HepG2 (cell line): ENCODE measurements around the gene PSMC5. TPM values are rescaled to one million over a fixed set of nuclear protein-coding genes. Genes with fewer than 3 reads are reported as not detected.

Experiments used
- ATAC-seq: fragments of 200-7000 bp; cut with Tn5 transposase; 3 replicates; pipeline ENCODE4 v1.9.1; 2020; ENCODE audit warnings: mild to moderate bottlenecking, moderate library complexity
- BruUV-seq: library from RNA; stranded (reverse); fragments of 400-500 nt; replicated peaks from 2 replicates; lab custom pipeline; 2021; lab: Mats Ljungman, UMichigan
- CTCF ChIA-PET: fragments of 300-600 bp; formaldehyde crosslinking; extraction: SDS; loops from one replicate; lab custom pipeline; 2021; ENCODE audit warnings: low total read pairs, inconsistent platforms, low intra/inter-chr PET ratio; lab: Yijun Ruan, JAX
- POLR2A ChIA-PET: fragments of 350-600 bp; sonication (Branson Sonifier 250); formaldehyde crosslinking; loops from one replicate; lab custom pipeline; 2020; ENCODE audit warnings: antibody characterized with exemption, inconsistent platforms; lab: Yijun Ruan, JAX
- DNase-seq: peaks from one replicate; pipeline ENCODE4 v3.0.0-alpha.2; 2015; ENCODE audit warnings: low spot score
- FAIRE-seq: peaks from 3 replicates; lab custom pipeline; 2011; peaks lifted over from hg19 to GRCh38; lab: Jason Lieb, UNC
- H2AFZ ChIP-seq: one replicate; pipeline ENCODE4 v1.6.1; 2011; ENCODE audit warnings: low read length, inconsistent platforms
- H3K27ac ChIP-seq: fragments of 300-600 bp; 3 replicates; pipeline ENCODE4 v1.8.0; 2011; ENCODE audit warnings: mixed run types, mild to moderate bottlenecking, mixed read lengths, low read length, inconsistent platforms; ENCODE audit not compliant: insufficient read depth; ENCODE audit errors: extremely low read length
- H3K27me3 ChIP-seq, 2 experiments: fragments of 200-600 bp in 1 of 2; 2 replicates in 1 of 2; 3 replicates in 1 of 2; pipeline versions ENCODE4 v1.6.0 to v1.8.0; 2011; ENCODE audit warnings: low read length in 2 of 2, mild to moderate bottlenecking in 2 of 2, moderate library complexity in 2 of 2, inconsistent platforms in 1 of 2; ENCODE audit not compliant: insufficient read depth in 2 of 2, control insufficient read depth in 1 of 2
- H3K36me3 ChIP-seq, 2 experiments: fragments of 200-600 bp in 1 of 2; replicated peaks in 1 of 2; 2 replicates in 1 of 2; 3 replicates in 1 of 2; pipeline versions ENCODE4 v1.5.1 to v1.8.0; 2011; ENCODE audit warnings: low read length in 2 of 2, inconsistent platforms in 1 of 2; ENCODE audit not compliant: insufficient read depth in 2 of 2, control insufficient read depth in 1 of 2
- H3K4me1 ChIP-seq: 2 replicates; pipeline ENCODE4 v1.5.1; 2012; ENCODE audit warnings: low read length, inconsistent platforms; ENCODE audit not compliant: insufficient read depth
- H3K4me2 ChIP-seq: 2 replicates; pipeline ENCODE4 v1.6.0; 2011; ENCODE audit warnings: low read depth, low read length, inconsistent platforms
- H3K4me3 ChIP-seq, 3 experiments: fragments of 200-600 bp in 1 of 3; sonication (generic), shearing (Covaris generic) in 1 of 3; replicated peaks in 1 of 3; 2 replicates each; pipeline ENCODE4 v1.5.1; 2011 to 2016; ENCODE audit warnings: low read length in 3 of 3, inconsistent platforms in 2 of 3, low read depth in 2 of 3, mild to moderate bottlenecking in 2 of 3, control low read depth in 1 of 3, mixed read lengths in 1 of 3; ENCODE audit not compliant: insufficient read depth in 1 of 3
- H3K79me2 ChIP-seq: one replicate; pipeline ENCODE4 v1.6.1; 2011; ENCODE audit warnings: low read length, inconsistent platforms; ENCODE audit not compliant: insufficient read depth
- H3K9ac ChIP-seq: 2 replicates; pipeline ENCODE4 v1.6.0; 2011; ENCODE audit warnings: mild to moderate bottlenecking, low read depth, low read length, inconsistent platforms; ENCODE audit not compliant: insufficient read depth
- H3K9me3 ChIP-seq: 2 replicates; pipeline ENCODE4 v1.5.1; 2012; ENCODE audit warnings: mild to moderate bottlenecking, low read length
- H4K20me1 ChIP-seq: 2 replicates; pipeline ENCODE4 v1.6.0; 2011; ENCODE audit warnings: inconsistent platforms, mild to moderate bottlenecking, low read length, moderate library complexity; ENCODE audit not compliant: insufficient read depth
- EEA1 ChIP-seq: sonication (generic); formaldehyde crosslinking; IDR thresholded peaks from 2 replicates; pipeline ENCODE4 v1.5.1; 2020; ENCODE audit warnings: mild to moderate bottlenecking, missing genetic modification reagents, borderline replicate concordance
- ERF ChIP-seq: IDR thresholded peaks from 2 replicates; pipeline ENCODE4 v1.6.1; 2018; ENCODE audit warnings: missing biosample characterization, missing genetic modification reagents
- GLI4 ChIP-seq: sonication (generic); formaldehyde crosslinking; IDR thresholded peaks from 2 replicates; pipeline ENCODE4 v1.5.1; 2020; ENCODE audit warnings: missing genetic modification reagents, mild to moderate bottlenecking, moderate library complexity, borderline replicate concordance
- HNRNPH1 ChIP-seq: fragments of 200-400 bp; formaldehyde crosslinking; optimal IDR thresholded peaks from 2 replicates; pipeline ENCODE3; 2017; ENCODE audit warnings: mild to moderate bottlenecking, low read depth, low read length
- KDM4B ChIP-seq: sonication (generic); formaldehyde crosslinking; IDR thresholded peaks from 2 replicates; pipeline ENCODE4 v1.4.0; 2020; ENCODE audit warnings: missing genetic modification reagents
- MAZ ChIP-seq, 2 experiments: sonication (generic) in 1 of 2; formaldehyde crosslinking in 1 of 2; IDR thresholded peaks; 2 replicates each; pipeline versions ENCODE4 v1.5.0 to v1.6.1; 2012 to 2020; ENCODE audit warnings: low read depth in 2 of 2, mild to moderate bottlenecking in 2 of 2, borderline replicate concordance in 1 of 2, improper control_type of control experiment in 1 of 2, low read length in 1 of 2, missing genetic modification reagents in 1 of 2, moderate library complexity in 1 of 2
- NFATC3 ChIP-seq: sonication (generic); formaldehyde crosslinking; IDR thresholded peaks from 2 replicates; pipeline ENCODE4 v1.5.1; 2020; ENCODE audit warnings: mild to moderate bottlenecking, missing genetic modification reagents
- PAWR ChIP-seq: sonication (generic); formaldehyde crosslinking; IDR thresholded peaks from 2 replicates; pipeline ENCODE4 v1.4.0; 2020; ENCODE audit warnings: missing genetic modification reagents, mild to moderate bottlenecking, borderline replicate concordance
- PCBP1 ChIP-seq: fragments of 200-400 bp; formaldehyde crosslinking; IDR thresholded peaks from 2 replicates; pipeline ENCODE4 v1.6.1; 2017; ENCODE audit warnings: mild to moderate bottlenecking, low read depth, low read length, borderline replicate concordance
- THYN1 ChIP-seq: sonication (generic); formaldehyde crosslinking; IDR thresholded peaks from 2 replicates; pipeline ENCODE4 v1.8.1; 2023; ENCODE audit warnings: low read depth, mild to moderate bottlenecking, moderate library complexity, missing genetic modification reagents, borderline replicate concordance
- ZNF225 ChIP-seq: sonication (generic); formaldehyde crosslinking; IDR thresholded peaks from 2 replicates; pipeline ENCODE4 v1.4.0; 2020; ENCODE audit warnings: mild to moderate bottlenecking, missing genetic modification reagents
- ZNF510 ChIP-seq: sonication (generic); formaldehyde crosslinking; IDR thresholded peaks from 2 replicates; pipeline ENCODE4 v1.4.0; 2020; ENCODE audit warnings: low read depth, mild to moderate bottlenecking, missing genetic modification reagents
- ZNF598 ChIP-seq: sonication (generic); formaldehyde crosslinking; IDR thresholded peaks from 2 replicates; pipeline ENCODE4 v1.5.1; 2020; ENCODE audit warnings: mild to moderate bottlenecking, missing genetic modification reagents, borderline replicate concordance
- ZNF790 ChIP-seq: sonication (generic); formaldehyde crosslinking; IDR thresholded peaks from 2 replicates; pipeline ENCODE4 v1.8.0; 2022; ENCODE audit warnings: missing genetic modification reagents, mild to moderate bottlenecking, borderline replicate concordance
- WGBS: methylation state at CpG from one replicate; pipeline ENCODE4 v1.1.6; 2017; ENCODE audit warnings: low lambda C conversion rate; 5-methylcytosine and 5-hydroxymethylcytosine counted together
- in situ Hi-C: cut with HindIII; loops from 2 replicates; pipeline ENCODE4 v1.10.0; 2017; ENCODE audit warnings: low pct_unique_long_range_greater_than_20kb; ENCODE audit not compliant: extremely low pct_ligation_motif_present
- intact Hi-C: fragments of 100-400 bp; cut with micrococcal nuclease; formaldehyde crosslinking; loops from one replicate; pipeline ENCODE4 v1.10.0; 2022; ENCODE audit not compliant: unreplicated experiment
- polyA plus RNA-seq, 8 experiments: library from polyadenylated mRNA; depleted of rRNA in 3 of 8; stranded (reverse) in 7 of 8; unstranded in 1 of 8; fragments of >200 nt; fragmentation: Illumina TruSeq in 4 of 8; extraction: Trizol in 4 of 8; gene quantifications; 2 replicates each; pipeline versions ENCODE4 v1.2.1 to v1.2.3, GENCODE V29; 2011 to 2016; ENCODE audit warnings: low read depth in 4 of 8, missing spikeins in 1 of 8, mixed read lengths in 1 of 8; ENCODE audit not compliant: insufficient read depth in 1 of 8
- total RNA-seq, 5 experiments: library from RNA; depleted of rRNA; stranded (reverse); fragments of >200 nt; fragmentation: Illumina TruSeq; extraction: Trizol; gene quantifications; 2 replicates each; pipeline ENCODE4 v1.2.3, GENCODE V29; 2016; ENCODE audit warnings: low read depth in 1 of 5
- TF ChIP-seq, protein P1 (sequence below): sonication (generic); formaldehyde crosslinking; IDR thresholded peaks from 2 replicates; pipeline ENCODE4 v1.5.0; 2020; ENCODE audit warnings: missing genetic modification reagents
- TF ChIP-seq, protein P2 (sequence below): sonication (generic); formaldehyde crosslinking; IDR thresholded peaks from 2 replicates; pipeline ENCODE4 v1.9.0; 2021; ENCODE audit warnings: missing genetic modification reagents, mild to moderate bottlenecking, borderline replicate concordance
- TF ChIP-seq, protein P3 (sequence below): sonication (generic); formaldehyde crosslinking; IDR thresholded peaks from 2 replicates; pipeline ENCODE4 v1.5.0; 2020; ENCODE audit warnings: missing genetic modification reagents

Gene PSMC5
- total and polyA plus RNA-seq, 2 of the 13 experiments (the other 11 are each of a cell fraction or from before 2014, with no cell fraction given): 35.3 to 128 TPM

DNA sequence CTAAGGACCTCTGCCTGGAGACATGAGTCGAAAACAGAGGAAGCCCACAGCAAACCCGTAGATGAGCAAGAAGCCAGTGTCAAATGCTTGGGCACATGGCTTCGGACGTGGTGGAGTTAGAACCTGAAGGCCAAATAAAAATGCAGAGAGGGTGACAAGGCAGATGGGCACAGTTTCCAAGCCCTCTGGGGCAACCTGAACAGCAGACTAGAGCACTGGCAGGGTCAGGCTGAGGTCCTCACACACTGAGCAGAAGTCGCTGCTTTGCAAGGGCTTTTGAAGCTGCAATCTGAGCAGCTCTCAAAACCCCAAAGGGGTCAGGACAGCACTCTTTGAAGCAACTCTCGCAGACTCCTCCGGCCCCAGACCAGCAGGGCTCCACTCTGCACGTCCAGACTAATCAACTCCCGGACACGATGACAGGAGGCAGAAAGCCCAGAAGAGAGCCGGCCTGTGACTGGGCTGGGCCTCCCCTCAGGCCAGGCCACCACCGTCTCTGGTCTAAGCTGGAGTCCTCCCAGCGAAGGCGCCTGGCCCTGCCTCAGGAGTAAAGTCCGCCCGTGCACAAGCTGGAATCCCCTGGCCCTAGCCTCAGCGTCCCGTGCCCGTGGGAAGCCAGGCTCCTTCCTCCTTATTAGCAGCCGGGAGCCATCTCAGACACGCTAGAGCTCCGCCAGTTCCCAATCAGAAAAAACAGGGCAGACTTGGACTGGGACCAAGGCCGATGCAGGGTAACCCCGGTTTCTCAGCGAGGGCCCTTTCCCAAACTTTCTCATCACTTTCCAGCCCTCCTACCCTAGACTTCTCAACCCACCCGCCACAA, 14.3 kb downstream of the PSMC5 start:
- Histone ChIP-seq H4K20me1 (peaks cover 10% of the 10 kb centered on the region; the same call in 1 of the 2 replicates), H3K4me1 (peaks cover 44% of the 10 kb centered on the region), H3K79me2 (peaks cover 46% of the 10 kb centered on the region), H3K9me3 (no peaks in the 10 kb centered on the region), H2AFZ (no peak overlapping the region), H3K4me3 (peak overlapping the region; percentile 85 to 98 (median 97)), H3K36me3 (peaks cover 8 to 14% of the 10 kb centered on the region in 2 experiments), H3K4me2 (peak overlapping the region; percentile 92), H3K27me3 (no peaks in the 10 kb centered on the region; a peak in 1 of 5 replicates), H3K9ac (peak overlapping the region; percentile 93), H3K27ac (peak overlapping the region; percentile 92)
- CTCF ChIA-PET: no interaction called here
- in situ Hi-C loops (loop anchor here (10.0 kb wide), 1 partner anchor 663 kb away; the partner anchor contains the start of genes CEP95 and DDX5), intact Hi-C loops (loop anchor here (1.0 to 5.0 kb wide), 2 partner anchors 14 to 69 kb away; partner anchors contain the start of genes CCDC47, DDX42, FTSJ3 and PSMC5)
- DNase-seq (peak; percentile 36), ATAC-seq (peak; percentile 45), FAIRE-seq (no peak)
- POLR2A ChIA-PET: interaction anchor here (1.0 to 4.4 kb wide), 4 partner anchors 10 to 220 kb away, joined by 3 to 37 read pairs (median 32); partner anchors contain the start of genes CCDC47, DDX42, FTSJ3 and MAP3K3
- TSS peak; percentile 48 for BruUV-seq
- 2% methylated on average over 17 of the region's 26 CpGs for WGBS
- TF ChIP-seq THYN1 (CRISPR knock-in tag) (no peak), HNRNPH1 (peak; percentile 69), ZNF510 (CRISPR knock-in tag) (peak; percentile 36; the same call in 1 of the 2 replicates), ERF (CRISPR knock-in tag) (peak; percentile 20; the same call in 1 of the 2 replicates), ZNF790 (no peak), NFATC3 (CRISPR knock-in tag) (0 out of 2 replicates have a peak, but pooled peaks have one; percentile 36), PCBP1 (no peak), ZNF598 (CRISPR knock-in tag) (peak; percentile 83; the same call in 1 of the 2 replicates), PAWR (CRISPR knock-in tag) (0 out of 2 replicates have a peak, but pooled peaks have one; percentile 18), MAZ (IDR thresholded peaks at IDR 0.05; ENCODE audit: borderline replicate concordance, low read depth, low read length) (no peak), MAZ (CRISPR knock-in tag; IDR thresholded peaks at IDR 0.05; ENCODE audit: low read depth) (peak; percentile 78; the same call in 1 of the 2 replicates), GLI4 (CRISPR knock-in tag) (peak; percentile 86; the same call in 1 of the 2 replicates), ZNF225 (CRISPR knock-in tag) (0 out of 2 replicates have a peak, but pooled peaks have one; percentile 55), EEA1 (CRISPR knock-in tag) (no peak), KDM4B (CRISPR knock-in tag) (no peak)
- TF ChIP-seq, protein P1, sequence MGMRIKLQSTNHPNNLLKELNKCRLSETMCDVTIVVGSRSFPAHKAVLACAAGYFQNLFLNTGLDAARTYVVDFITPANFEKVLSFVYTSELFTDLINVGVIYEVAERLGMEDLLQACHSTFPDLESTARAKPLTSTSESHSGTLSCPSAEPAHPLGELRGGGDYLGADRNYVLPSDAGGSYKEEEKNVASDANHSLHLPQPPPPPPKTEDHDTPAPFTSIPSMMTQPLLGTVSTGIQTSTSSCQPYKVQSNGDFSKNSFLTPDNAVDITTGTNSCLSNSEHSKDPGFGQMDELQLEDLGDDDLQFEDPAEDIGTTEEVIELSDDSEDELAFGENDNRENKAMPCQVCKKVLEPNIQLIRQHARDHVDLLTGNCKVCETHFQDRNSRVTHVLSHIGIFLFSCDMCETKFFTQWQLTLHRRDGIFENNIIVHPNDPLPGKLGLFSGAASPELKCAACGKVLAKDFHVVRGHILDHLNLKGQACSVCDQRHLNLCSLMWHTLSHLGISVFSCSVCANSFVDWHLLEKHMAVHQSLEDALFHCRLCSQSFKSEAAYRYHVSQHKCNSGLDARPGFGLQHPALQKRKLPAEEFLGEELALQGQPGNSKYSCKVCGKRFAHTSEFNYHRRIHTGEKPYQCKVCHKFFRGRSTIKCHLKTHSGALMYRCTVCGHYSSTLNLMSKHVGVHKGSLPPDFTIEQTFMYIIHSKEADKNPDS (CRISPR knock-in tag): no peak; the same call in 1 of the 2 replicates
- TF ChIP-seq, protein P2, sequence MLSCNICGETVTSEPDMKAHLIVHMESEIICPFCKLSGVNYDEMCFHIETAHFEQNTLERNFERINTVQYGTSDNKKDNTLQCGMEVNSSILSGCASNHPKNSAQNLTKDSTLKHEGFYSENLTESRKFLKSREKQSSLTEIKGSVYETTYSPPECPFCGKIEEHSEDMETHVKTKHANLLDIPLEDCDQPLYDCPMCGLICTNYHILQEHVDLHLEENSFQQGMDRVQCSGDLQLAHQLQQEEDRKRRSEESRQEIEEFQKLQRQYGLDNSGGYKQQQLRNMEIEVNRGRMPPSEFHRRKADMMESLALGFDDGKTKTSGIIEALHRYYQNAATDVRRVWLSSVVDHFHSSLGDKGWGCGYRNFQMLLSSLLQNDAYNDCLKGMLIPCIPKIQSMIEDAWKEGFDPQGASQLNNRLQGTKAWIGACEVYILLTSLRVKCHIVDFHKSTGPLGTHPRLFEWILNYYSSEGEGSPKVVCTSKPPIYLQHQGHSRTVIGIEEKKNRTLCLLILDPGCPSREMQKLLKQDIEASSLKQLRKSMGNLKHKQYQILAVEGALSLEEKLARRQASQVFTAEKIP: no peak
- TF ChIP-seq, protein P3, sequence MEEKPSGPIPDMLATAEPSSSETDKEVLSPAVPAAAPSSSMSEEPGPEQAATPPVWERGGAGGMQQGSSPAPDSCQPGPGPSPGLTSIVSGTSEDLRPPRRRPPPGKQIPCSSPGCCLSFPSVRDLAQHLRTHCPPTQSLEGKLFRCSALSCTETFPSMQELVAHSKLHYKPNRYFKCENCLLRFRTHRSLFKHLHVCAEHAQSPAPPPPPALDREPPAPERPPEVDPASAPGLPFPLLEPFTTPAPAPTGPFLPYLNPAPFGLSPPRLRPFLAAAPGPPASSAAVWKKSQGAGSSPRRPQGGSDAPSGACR (CRISPR knock-in tag): peak; percentile 19; the same call in 1 of the 2 replicates
